HG03571 (cell line): ENCODE measurements around the gene TGFBR1.

Experiments used
- ATAC-seq: cut with Tn5 transposase; IDR thresholded peaks from one replicate; pipeline ENCODE4 v1.9.1; 2021; ENCODE audit not compliant: unreplicated experiment

Gene TGFBR1

GRCh38 chr9:99105152-99106043, 485 bp downstream of the TGFBR1 start:
- ATAC-seq: peak; percentile 52

DNA sequence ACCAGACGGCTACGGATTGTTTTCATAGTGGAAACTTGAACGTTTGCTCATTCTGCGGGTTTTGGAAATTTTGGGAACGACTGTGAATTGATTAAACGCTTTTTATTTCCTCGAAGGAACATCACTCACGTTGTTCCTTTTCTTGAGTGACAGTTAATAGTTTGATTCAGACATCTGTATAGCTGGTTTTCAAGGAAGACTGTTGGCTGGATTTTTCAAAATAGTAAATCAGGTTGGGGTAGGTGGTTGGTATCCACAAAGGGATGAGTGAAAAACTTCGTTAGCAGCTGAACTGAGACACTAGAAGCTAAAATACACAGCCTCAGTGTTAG, 1.1 kb downstream of the TGFBR1 start:
- ATAC-seq: no peak

DNA sequence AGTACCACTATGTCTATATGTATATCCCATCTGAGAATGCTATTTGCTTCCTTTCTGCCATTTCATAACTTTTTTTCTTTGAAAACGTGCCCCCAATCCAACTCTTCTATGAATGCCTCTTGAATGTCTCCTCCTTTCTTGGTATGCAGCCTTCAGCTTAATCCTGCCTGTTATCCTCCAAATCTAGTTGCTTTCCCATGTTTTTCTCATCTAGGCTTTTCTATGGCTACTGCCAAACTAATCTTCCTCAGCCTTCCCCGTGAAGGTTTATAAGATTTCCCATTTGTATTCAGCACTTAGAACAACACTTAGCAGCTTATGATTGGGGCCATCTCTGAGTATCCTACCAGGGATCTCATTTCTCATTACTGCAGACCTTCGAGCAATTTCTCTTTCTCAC, 2.5 kb downstream of the TGFBR1 start:
- no peak for ATAC-seq

GRCh38 chr9:99108131-99108530, 3.2 kb downstream of the TGFBR1 start:
- ATAC-seq: no peak

DNA sequence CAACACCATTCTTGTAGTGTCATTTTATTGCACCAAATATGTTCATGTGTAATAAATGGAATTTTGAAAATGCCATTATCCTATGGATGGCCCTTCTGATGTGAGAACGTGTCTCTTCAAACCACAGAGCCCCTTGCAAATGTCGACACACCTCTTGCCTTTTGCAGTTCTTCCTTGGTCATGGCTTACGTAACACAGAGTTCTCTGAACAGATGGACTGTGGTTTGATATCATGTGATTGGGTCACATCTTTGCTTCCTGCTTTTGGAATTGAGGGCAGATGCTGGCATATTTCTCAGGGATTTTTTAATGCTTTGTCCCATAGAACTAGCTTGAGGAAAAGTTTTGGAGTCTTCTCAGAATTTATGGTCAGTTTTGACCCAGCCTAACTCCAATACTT, 4.6 kb downstream of the TGFBR1 start:
- no peak for ATAC-seq

DNA sequence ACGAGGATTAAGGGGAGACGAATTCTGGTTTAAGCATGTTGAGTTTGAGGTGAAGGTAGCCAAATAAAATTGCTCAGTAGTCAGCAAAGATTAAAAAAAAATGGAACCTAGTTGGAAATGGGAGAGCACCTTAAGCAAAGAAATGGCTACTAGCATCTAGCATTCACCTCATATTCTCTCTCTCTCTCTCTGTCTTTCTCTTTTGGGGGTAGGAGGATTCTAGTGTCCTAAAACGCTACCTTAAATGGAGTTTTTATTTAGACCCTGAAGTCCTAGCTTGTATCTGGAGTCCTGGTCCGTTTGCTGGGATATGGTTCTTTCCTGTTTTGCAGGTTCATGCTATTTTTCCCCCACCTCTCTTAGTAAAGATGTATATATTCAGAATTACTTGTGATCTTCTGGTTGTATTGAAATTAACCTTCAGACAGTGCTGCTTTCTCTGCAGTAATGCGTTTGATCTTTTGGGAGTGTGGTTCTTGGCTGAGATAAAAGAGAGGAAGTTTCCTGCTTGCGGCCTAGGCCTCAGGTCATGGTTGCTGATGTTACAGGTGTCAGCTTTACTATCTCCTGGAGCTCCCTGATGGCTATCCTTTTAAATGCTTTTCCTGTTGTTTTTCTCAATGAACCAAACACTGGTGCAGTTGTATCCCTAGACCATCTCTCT, 8.0 kb downstream of the TGFBR1 start:
- no peak for ATAC-seq

DNA sequence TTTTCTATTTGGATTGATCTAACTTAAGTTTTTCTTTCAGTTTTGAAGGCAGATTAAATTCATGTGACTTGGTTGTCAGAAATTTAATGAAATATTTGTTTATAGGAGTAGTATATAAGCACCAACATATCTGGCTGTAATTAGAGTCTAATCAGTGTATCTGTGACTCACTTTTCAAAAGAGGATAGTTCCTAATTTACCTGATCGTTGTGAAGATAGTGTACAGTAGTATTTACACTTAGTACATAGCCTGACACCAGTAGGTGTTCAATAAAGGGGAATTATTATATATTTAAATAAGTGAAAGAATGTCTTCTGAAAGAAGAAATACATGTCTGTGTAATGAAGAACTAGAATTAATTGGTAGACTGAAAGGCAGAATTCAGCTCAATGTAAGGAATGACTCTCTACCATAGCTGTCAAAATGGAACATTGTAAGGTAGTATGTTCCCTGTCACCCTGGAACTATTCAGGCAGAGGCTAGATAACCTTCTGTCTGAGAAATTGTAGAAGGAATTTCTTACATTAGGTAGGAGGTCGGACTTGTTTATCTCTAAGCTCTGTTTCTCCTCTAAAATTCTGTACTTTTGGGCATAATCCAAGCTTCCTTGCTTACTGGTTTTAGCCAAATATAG, 8.6 kb downstream of the TGFBR1 start:
- ATAC-seq: no peak

GRCh38 chr9:99114049-99114440, 9.1 kb downstream of the TGFBR1 start:
- no peak for ATAC-seq

DNA sequence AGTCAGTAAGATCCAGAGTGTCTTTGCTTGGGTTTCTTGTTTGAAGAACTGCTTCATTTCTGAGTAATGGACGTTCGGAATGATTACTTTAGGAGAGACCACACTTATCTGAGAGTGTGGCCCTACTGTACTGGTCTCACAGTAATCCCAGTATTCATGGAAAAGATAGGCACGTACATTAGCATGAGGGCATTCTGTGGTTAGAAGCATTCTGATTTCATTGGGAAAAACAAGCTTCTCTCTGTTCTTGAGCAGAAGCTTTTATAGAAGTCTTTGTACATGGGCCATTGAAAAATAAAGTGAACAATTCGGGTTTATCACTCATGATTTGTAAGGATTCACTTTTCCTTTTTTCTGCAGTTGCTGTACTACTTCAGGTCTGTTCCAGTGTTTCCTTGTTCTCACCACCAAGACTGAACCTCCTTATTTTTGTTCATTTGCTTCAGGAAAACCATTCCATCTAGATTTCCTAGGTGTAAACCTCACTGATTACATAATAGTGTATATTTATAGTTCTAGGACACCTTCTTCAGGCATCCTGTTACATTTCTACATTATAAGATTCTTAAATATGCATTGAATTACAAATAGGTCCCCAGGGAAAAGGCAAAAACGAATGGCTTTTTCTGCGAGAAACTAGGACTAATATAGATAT, 10.1 kb downstream of the TGFBR1 start:
- no peak for ATAC-seq

DNA sequence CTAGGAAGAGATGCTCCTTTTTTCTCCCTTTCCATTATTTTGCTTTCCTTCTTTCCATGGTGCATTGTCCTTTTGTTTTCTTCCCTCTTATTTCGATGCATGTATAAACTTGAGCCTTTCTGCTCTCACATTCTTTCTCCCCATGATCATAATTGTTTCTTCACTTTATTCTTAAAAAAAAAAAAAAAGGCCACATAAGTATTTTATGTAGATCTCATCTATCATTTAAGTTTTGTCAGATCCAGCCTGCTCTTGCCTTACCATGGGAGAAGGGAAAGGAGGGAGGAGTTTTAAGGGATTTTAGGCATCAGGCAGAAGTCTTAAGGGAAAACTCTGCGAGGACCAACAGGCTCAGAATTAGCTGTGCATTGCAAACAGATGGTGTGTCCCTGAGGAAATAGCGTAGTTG, 11.1 kb downstream of the TGFBR1 start:
- no peak for ATAC-seq

GRCh38 chr9:99118782-99119466, 14.0 kb downstream of the TGFBR1 start:
- ATAC-seq: peak; percentile 99

- no peak for ATAC-seq
Measured at GRCh38 chr9:99119976-99120655, 15.2 kb downstream of the TGFBR1 start.

DNA sequence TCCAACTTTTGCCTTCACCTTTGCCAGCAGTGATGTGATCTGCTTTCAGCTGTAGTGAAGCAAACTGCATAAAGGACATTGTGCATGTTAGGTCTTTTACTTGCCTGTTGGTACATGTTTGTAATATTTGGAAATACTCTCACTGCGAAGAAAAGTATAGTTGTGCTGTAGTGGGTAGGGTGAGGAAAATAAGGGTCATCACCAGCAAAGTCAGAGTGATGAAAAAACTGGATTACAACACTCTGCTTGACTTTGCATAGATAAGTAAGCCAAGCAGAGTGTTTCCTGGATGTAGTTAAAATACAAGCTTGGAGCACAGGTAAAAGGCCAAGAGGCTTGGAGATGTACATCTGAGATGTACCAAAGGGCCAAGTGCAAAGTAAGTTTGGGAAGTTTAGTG, 16.7 kb downstream of the TGFBR1 start:
- no peak for ATAC-seq

GRCh38 chr9:99124534-99125255, 19.8 kb downstream of the TGFBR1 start:
- no peak for ATAC-seq

DNA sequence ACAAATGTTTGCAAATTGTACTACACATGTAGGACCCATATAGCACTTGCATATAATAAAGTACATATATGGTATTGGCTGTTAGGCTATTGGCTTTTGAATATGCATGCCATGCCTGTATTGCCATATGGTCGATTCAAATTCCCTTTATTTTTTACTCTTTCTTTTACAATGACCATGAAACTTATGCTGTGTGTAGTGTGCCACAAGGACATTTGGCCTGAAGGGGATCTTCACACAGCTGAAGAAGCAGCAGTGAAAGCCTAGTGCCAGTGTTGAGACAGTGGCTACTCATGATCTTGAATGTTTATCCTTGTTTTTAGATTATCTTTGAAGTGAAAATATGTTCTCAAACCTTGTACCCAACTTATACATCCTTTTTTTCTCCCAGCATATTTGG, 20.5 kb downstream of the TGFBR1 start:
- ATAC-seq: no peak

- no peak for ATAC-seq
Measured at GRCh38 chr9:99126312-99126711, 21.4 kb downstream of the TGFBR1 start.

DNA sequence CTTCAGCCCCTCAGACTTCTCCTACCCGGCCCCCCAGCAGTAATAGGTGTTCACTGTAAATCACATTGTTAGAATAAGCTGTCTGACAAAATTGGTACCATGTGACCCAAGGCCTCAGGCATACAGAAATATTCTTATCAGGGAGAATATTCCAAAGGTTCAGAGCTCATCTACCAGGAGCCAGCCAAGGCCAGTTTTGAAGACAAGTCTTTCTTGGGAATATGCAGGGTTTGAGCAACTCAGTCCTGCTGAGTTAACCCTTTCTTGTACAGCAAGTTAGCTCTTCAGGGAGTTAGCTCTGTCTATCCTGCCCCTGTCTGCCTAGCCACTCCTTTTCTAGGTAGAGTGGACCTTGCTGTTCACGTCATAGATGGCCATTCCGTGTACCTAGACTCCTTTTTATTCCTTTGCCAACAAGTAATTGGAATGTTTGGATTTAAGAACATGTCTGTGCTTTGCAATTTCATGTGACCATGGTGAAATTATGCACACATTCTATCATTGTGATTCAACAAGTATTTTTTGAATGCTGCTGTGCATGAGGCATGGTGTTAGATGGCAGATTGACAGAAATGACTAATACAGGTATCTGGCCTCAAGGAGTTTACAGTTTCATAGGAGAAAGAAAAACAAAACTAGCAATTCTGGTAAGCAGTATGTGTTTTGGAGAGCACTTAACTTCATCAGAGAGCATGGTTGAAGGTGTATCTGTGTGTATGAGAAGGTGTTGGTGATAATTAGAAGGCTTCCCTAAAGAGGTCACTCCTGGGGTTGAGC, 22.6 kb downstream of the TGFBR1 start:
- no peak for ATAC-seq

DNA sequence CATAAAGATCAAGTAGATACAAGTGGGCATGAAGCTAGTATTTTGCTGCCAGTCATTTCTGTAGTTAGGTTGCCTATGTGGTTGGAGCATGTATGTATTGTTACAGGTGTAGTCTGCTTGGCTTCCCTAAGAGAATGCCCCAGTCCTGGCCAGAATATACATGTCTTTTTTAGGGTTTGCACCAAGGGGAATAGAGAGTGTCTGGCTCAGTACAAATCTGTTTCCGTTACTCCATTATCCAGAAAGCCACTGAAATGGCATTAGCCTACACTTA, 23.2 kb downstream of the TGFBR1 start:
- no peak for ATAC-seq

GRCh38 chr9:99129091-99129490, 24.2 kb downstream of the TGFBR1 start:
- ATAC-seq: no peak
